H54 (cell line): Measurements from ENCODE around the gene FAM117B.

Experiments used
- DNase-seq: peaks from one replicate; pipeline ENCODE4 v3.0.0; 2011; ENCODE audit warnings: low spot score, mixed read lengths; ENCODE audit not compliant: insufficient read length
- FAIRE-seq: peaks from 3 replicates; lab custom pipeline; 2011; peaks lifted over from hg19 to GRCh38; lab: Jason Lieb, UNC
- POLR2A ChIP-seq: IDR thresholded peaks from 2 replicates; pipeline ENCODE4 v1.6.1; 2011; ENCODE audit warnings: low read depth, mild to moderate bottlenecking, low read length

The FAM117B gene

GRCh38 chr2:202743613-202744012 lies 108.8 kb downstream of the FAM117B start:
- DNase-seq (no peak), FAIRE-seq (no peak)
- TF ChIP-seq POLR2A = no peak

GRCh38 chr2:202749477-202749876 lies 114.7 kb downstream of the FAM117B start:
- no peak for FAIRE-seq
- no peak for TF ChIP-seq POLR2A
- no peak for DNase-seq

- no peak for DNase-seq
- no peak for FAIRE-seq
- TF ChIP-seq POLR2A = no peak
Observed at GRCh38 chr2:202750763-202751427, 116.1 kb downstream of the FAM117B start.

GRCh38 chr2:202752071-202752470 lies 117.3 kb downstream of the FAM117B start:
- DNase-seq (no peak), FAIRE-seq (no peak)
- TF ChIP-seq POLR2A = no peak

GRCh38 chr2:202754936-202755335 lies 120.2 kb downstream of the FAM117B start:
- TF ChIP-seq POLR2A = no peak
- no peak for FAIRE-seq
- DNase-seq = no peak

GRCh38 chr2:202756598-202756997 lies 121.8 kb downstream of the FAM117B start:
- DNase-seq (no peak), FAIRE-seq (no peak)
- TF ChIP-seq POLR2A = no peak

GRCh38 chr2:202757339-202757738 lies 122.6 kb downstream of the FAM117B start:
- FAIRE-seq (peak; percentile 53), DNase-seq (no peak)
- TF ChIP-seq POLR2A = no peak

- FAIRE-seq (no peak), DNase-seq (no peak)
- no peak for TF ChIP-seq POLR2A
Observed at GRCh38 chr2:202758128-202758527, 123.4 kb downstream of the FAM117B start.

- FAIRE-seq (no peak), DNase-seq (no peak)
- no peak for TF ChIP-seq POLR2A
Observed at GRCh38 chr2:202758604-202759003, 123.8 kb downstream of the FAM117B start.

- TF ChIP-seq POLR2A = no peak
- DNase-seq = no peak
- FAIRE-seq = no peak
Observed at GRCh38 chr2:202760848-202761247, 126.1 kb downstream of the FAM117B start.

GRCh38 chr2:202762556-202762955 lies 127.8 kb downstream of the FAM117B start:
- no peak for FAIRE-seq
- DNase-seq = no peak
- TF ChIP-seq POLR2A = no peak

GRCh38 chr2:202763916-202764315 lies 129.1 kb downstream of the FAM117B start:
- no peak for DNase-seq
- TF ChIP-seq POLR2A = no peak
- FAIRE-seq = no peak

GRCh38 chr2:202764991-202765390 lies 130.2 kb downstream of the FAM117B start:
- TF ChIP-seq POLR2A = no peak
- DNase-seq (no peak), FAIRE-seq (no peak)

GRCh38 chr2:202765436-202765835 lies 130.7 kb downstream of the FAM117B start:
- DNase-seq (no peak), FAIRE-seq (no peak)
- no peak for TF ChIP-seq POLR2A

GRCh38 chr2:202768273-202768672 lies 133.5 kb downstream of the FAM117B start:
- no peak for TF ChIP-seq POLR2A
- DNase-seq (no peak), FAIRE-seq (no peak)
